ENCODE measurements around the gene TSC2. TPM values are rescaled to one million over a fixed set of nuclear protein-coding genes. Genes with fewer than 3 reads are reported as not detected.

Gene TSC2
- total RNA-seq, 2 experiments from 2014 or later: 112 to 115 TPM

DNA sequence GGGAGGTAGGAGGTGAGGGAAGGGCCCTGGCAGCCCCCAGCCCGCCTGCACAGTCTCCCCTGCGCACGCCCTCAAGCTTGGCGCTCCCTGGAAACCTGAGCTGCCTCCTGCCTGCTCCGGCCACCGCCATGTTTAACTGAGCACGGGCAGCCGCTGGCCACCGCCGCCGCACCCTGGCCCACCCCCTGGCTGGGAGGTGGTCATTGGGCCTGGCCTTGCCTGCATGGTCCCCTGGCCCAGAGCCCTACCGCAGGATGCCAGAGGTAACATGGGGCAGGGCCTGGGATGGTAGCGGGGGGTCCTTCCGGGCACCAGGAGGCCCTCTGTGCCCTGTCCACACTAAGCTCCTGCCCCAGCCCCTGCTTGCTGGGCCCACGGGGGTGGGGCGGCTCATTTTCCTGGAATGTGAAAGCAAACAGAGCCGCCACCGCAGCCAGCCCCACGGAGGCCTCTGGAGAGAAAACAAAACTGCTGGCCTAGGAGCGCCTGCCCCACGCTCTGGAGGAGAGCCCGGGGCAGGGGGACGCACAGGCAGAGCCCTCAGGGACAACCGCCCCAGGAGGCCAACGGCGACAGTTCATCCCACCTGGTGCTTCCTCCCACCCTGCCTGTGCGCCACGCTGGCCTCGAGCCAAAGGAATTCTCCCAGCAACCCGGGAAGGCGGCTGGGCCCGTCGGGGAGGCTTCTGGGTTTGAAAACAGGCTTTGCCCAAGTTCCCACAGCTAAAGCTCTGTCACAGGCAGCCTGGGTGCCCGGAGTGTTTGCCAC lies 12.2 kb upstream of the TSC2 start:
- Mint-ChIP-seq H3K4me1 (no peaks in the 10 kb centered on the region), H3K27ac (no peak overlapping the region), H3K36me3 (ENCODE audit: low read depth) (no peaks in the 10 kb centered on the region), H3K27me3 (no peaks in the 10 kb centered on the region), H3K4me3 (no peak overlapping the region), H3K9me3 (no peaks in the 10 kb centered on the region)
- ChIA-PET CTCF (interaction anchor here (1.0 kb wide), 1 partner anchor 13 kb away, joined by 3 read pairs; no protein-coding TSS in a partner anchor), POLR2A (no interaction called here)
- DNase-seq: no peak

DNA sequence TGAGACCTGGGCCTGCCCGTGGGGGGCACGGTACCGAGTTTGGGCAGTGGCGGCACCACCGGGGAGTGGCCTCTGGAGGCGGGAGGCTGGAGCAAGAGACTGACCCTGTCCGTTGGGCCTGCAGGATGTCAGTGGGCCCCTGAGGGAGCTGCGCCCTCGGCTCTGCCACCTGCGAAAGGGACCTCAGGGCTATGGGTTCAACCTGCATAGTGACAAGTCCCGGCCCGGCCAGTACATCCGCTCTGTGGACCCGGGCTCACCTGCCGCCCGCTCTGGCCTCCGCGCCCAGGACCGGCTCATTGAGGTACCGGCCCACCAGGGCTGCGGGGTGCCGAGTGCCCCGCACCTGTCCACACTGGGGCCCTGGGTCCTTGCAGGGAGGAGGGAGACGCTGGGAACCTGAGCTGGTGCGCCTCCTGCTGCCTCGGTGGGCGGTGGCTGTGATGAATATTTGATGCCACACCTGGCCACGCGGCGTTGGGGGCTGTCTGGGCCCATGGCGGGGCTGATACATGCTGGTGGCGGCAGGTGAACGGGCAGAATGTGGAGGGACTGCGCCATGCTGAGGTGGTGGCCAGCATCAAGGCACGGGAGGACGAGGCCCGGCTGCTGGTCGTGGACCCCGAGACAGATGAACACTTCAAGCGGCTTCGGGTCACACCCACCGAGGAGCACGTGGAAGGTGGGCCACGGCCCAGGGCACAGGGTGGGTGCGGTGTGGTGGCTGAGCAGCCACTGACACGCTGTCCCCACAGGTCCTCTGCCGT lies 11.4 kb upstream of the TSC2 start:
- H3K36me3 Mint-ChIP-seq (ENCODE audit: low read depth): no peaks in the 10 kb centered on the region
- ChIA-PET POLR2A (no interaction called here), CTCF (interaction anchor here (1.0 kb wide), 1 partner anchor 14 kb away, joined by 3 read pairs; no protein-coding TSS in a partner anchor)
- H3K4me1 Mint-ChIP-seq: no peaks in the 10 kb centered on the region
- no peak overlapping the region for H3K27ac Mint-ChIP-seq
- DNase-seq: no peak
- no peak overlapping the region for H3K4me3 Mint-ChIP-seq
- H3K27me3 Mint-ChIP-seq: no peaks in the 10 kb centered on the region
- no peaks in the 10 kb centered on the region for H3K9me3 Mint-ChIP-seq

DNA sequence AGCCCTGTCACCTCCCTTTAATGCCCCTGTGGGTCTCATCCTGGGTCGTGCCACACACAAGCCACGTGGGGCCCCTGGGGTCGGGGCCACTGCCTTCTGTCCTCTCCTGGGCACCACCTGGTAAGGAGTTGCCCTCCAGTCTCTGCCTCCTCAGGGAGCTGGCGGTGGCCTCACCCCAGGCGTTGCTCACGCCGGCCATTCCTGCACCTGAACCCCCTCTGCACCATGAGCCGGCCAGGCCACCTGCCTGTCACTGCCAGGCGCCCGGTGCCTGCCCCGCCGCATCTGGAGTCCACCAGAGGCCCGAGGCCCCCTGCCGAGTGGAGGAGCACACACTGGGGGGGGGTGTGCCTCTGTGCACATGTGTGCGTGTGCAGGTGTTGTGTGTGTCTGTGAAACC lies 10.7 kb upstream of the TSC2 start:
- CTCF ChIA-PET: no interaction called here
- no peak overlapping the region for H3K4me3 Mint-ChIP-seq
- no peak overlapping the region for H3K27ac Mint-ChIP-seq
- H3K4me1 Mint-ChIP-seq: no peaks in the 10 kb centered on the region
- H3K27me3 Mint-ChIP-seq: no peaks in the 10 kb centered on the region
- no peaks in the 10 kb centered on the region for H3K36me3 Mint-ChIP-seq (ENCODE audit: low read depth)
- POLR2A ChIA-PET: no interaction called here
- no peaks in the 10 kb centered on the region for H3K9me3 Mint-ChIP-seq
- DNase-seq: no peak

DNA sequence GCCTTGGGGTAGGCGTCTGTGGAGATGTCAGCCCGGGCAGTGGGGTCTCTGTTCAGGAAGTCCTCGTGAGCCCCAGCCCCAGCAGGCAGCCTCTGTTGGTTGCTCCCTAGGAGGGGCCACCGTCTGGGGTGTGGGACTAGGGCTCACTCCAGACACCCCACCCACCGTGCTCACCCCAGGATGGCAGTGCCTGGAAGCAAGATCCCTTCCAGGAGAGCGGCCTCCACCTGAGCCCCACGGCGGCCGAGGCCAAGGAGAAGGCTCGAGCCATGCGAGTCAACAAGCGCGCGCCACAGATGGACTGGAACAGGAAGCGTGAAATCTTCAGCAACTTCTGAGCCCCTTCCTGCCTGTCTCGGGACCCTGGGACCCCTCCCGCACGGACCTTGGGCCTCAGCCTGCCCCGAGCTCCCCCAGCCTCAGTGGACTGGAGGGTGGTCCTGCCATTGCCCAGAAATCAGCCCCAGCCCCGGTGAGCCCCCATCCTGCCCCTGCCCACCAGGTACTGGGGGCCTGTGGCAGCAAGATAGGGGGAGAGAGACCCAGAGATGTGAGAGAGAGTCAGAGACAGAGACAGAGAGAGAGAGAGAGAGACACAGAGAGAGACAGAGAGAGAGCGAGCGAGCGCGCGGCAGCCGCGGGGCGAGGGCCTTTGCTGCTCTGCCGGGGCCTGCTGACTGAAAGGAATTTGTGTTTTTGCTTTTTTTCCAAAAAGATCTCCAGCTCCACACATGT lies 10.0 kb upstream of the TSC2 start:
- H3K4me3 Mint-ChIP-seq: no peak overlapping the region
- CTCF ChIA-PET: interaction anchor here (1.4 kb wide), 1 partner anchor 8 kb away, joined by 4 read pairs; no protein-coding TSS in a partner anchor
- no peaks in the 10 kb centered on the region for H3K27me3 Mint-ChIP-seq
- no peak overlapping the region for H3K27ac Mint-ChIP-seq
- H3K9me3 Mint-ChIP-seq: no peaks in the 10 kb centered on the region
- no peaks in the 10 kb centered on the region for H3K4me1 Mint-ChIP-seq
- no peaks in the 10 kb centered on the region for H3K36me3 Mint-ChIP-seq (ENCODE audit: low read depth)
- no peak for DNase-seq
- POLR2A ChIA-PET: no interaction called here

DNA sequence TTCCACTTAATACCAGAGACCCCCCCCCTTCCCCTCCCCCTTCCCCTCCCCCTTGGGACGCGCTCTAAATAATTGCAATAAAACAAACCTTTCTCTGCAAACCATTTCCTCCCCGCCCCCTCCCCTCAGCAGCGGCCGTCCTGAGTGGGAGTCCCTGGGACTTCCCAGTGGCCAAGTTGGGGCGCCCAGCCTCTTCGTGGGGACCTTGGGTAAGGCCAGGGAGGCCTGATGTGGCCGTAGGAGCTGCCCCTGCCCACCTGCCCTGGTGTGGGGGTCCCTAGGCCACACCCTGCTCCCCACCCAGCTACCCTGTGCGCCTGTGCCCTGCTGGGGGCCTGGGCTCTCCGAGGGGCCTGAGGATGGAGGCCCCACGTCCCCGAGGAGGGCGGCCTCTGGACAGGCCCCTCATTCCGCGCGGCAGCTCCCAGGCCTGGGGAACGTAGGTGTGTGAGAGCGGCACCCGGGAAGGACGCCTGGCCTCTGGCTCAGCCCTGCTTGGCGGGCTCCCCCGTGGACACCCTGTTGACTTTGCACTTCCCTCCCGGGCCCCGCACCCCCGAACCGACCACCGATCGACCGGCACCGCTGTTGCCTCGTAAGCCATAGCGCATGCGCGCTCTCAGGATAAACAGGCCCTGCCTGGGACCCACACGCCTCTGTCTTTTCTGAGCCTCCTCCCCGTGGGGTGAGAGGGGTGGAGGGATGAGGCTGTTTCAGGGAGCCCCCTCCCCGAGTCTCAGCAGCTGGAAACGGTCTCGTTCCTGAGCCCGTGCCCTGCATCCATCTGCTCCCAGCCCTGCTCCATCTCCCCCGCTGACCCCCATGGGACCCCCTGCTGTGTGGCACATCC lies 9.2 kb upstream of the TSC2 start:
- Mint-ChIP-seq H3K27me3 (no peaks in the 10 kb centered on the region), H3K4me1 (no peaks in the 10 kb centered on the region), H3K4me3 (no peak overlapping the region), H3K36me3 (ENCODE audit: low read depth) (no peaks in the 10 kb centered on the region), H3K27ac (peak overlapping the region; percentile 19), H3K9me3 (no peaks in the 10 kb centered on the region)
- ChIA-PET POLR2A (no interaction called here), CTCF (interaction anchor here (1.4 kb wide), 1 partner anchor 8 kb away, joined by 4 read pairs; no protein-coding TSS in a partner anchor)
- no peak for DNase-seq

DNA sequence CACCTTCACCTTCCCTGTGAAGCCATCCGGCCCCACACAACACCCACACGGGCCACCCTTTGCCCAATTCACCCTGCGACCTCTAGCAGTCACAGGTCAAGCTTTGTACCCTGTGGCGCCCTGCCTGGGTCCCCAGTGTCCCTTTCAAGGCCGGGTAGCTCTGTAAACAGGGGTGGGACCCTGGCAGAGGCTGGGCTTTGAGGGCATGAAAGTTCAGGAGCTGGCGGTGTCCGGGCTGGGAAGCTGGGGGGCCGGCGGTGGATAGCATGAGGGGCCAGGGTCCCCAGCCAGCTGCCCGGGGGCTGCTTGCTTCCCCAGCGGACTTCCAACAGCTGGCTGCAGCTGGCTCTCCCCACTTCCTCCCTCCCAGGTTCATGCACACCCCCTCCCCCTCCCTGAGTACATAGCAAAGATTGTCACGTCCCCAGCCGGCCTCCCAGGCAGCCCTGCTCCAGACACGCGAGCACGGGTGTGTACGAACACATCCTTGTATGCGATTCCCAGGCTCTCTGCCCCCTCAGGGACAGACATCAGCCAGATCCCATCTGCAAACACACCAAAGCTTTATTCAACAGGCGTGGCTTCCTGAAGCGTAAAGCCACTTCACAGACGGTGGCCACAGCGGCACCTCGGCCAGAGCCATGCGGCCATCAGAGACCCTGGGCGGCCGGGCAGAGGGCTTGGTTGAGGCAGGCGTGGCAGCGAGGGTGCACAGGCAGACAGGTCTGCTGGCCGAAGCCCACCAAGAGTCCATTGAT lies 8.3 kb upstream of the TSC2 start:
- ChIA-PET CTCF (interaction anchor here (0.6 to 1.4 kb wide), 2 partner anchors 9 to 774 kb away, joined by 3 to 4 read pairs; no protein-coding TSS in a partner anchor), POLR2A (no interaction called here)
- Mint-ChIP-seq H3K36me3 (ENCODE audit: low read depth) (no peaks in the 10 kb centered on the region), H3K27me3 (no peaks in the 10 kb centered on the region), H3K4me3 (no peak overlapping the region), H3K9me3 (no peaks in the 10 kb centered on the region), H3K27ac (no peak overlapping the region), H3K4me1 (no peaks in the 10 kb centered on the region)
- no peak for DNase-seq

DNA sequence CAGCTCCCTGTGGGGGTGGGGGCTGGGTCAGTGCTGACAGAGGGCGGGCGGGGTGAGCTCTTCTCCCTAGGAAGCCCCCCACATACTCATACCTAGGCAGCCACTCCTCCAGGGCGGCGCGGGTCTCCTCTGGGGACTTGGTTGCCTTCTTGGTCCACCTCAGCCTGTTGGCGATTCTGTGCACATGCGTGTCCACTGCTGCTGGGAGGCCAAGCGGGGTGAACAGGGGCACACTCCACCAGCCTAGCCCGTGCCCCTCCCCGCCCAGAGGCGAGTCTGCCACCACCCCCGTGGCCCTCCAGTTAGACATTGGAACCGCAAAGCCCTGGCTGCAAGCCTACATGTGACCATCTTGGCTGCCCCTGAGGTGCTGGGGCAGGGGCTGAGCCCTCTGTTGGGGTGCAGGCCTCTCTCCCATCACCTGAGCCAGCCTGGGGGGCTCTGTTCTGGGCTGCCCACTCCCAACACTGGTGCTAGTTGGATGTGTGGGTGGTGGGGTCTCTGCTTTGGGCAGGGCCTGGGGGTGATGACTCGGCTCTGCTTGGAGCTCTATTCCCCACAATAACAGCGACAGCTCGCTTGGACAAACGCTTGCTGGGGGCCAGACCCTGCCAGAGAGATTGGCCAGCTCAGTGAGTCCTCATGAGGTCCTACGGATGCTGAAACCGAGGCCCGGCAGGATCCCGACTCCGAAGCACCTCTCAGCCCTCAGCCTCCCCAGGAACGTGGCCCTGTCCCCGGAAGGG lies 7.6 kb upstream of the TSC2 start:
- Mint-ChIP-seq H3K27ac (no peak overlapping the region), H3K4me3 (no peak overlapping the region), H3K36me3 (ENCODE audit: low read depth) (no peaks in the 10 kb centered on the region), H3K9me3 (no peaks in the 10 kb centered on the region), H3K27me3 (no peaks in the 10 kb centered on the region), H3K4me1 (no peaks in the 10 kb centered on the region)
- DNase-seq: no peak
- ChIA-PET CTCF (no interaction called here), POLR2A (no interaction called here)

DNA sequence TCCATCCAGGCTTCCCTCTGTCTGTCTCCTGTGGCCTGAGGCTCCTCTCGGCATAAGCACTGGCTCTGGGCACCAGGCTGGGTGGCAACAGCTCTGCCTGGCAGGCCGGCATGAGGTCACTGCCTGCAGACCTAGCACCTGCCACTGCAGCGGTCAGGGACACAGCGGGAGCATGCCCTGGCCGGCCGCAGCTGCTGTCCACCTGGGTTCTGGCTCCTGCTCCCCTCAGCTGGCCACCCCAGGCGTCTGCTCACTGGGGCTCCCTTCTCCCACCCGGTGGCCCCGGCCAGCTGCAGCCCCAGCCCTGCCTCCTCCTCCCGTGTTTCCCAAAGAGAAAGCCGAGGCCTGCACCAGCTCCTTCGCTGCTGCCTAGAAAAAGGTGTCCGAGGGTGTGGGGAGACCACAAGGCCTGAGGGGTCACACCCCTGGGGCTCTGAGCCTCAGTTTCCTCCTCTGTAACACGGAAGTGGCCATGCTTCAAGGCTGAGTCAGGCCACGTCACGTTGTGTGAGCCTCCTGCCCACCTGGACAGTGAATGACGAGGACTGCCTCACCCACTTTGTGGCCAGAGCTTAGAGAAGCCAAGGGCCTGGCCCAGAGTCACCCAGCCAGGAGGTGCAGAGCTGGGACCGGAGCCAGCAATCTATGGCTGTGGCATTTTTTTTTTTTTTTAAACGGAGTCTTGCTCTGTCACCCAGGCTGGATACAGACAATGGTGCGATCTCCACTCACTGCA lies 6.8 kb upstream of the TSC2 start:
- no peaks in the 10 kb centered on the region for H3K9me3 Mint-ChIP-seq
- CTCF ChIA-PET: interaction anchor here (1.0 kb wide), 1 partner anchor 112 kb away, joined by 3 read pairs; no protein-coding TSS in a partner anchor
- DNase-seq: no peak
- no peak overlapping the region for H3K4me3 Mint-ChIP-seq
- no peaks in the 10 kb centered on the region for H3K27me3 Mint-ChIP-seq
- H3K4me1 Mint-ChIP-seq: no peaks in the 10 kb centered on the region
- no peaks in the 10 kb centered on the region for H3K36me3 Mint-ChIP-seq (ENCODE audit: low read depth)
- no peak overlapping the region for H3K27ac Mint-ChIP-seq
- POLR2A ChIA-PET: no interaction called here

DNA sequence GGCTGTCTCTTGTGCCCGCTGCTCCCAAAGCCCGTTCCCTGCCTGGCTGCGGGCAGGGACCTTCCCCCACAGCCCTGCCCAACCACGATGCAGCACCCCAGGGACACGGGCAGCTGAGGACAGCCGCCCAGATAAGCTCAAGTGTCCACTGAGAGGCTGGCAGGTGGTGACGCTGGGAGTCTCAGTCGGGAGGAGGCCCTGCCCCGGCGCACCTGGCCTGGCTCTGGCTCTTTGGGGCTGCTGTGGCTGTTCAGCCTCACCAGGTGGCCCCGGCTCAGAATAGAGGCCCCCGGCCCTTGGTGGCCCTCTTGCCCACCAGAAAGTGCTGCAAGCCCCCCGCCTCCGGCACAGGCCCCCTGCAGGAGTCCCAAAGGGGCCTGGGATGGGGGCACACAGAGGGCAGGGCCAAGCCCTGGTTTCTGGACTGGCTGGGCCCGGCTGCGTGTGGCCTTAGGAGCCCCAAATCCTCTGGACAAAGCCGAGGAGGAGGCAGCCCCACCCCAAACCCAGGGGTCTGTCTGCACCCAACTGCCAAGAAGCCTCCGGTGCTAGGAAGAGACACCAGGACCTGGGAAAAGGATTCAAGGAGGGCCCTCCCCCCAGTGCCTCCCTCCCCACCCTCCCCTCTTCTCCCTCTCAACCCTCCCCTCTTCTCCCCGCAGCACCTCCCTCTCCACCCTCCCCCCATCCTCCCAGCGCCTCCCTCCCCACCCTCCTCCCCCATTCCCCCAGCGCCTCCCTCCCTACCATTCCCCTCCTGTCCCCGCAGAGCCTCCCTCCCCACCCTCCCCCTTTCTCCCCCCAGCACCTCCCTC lies 5.4 kb upstream of the TSC2 start:
- ChIA-PET CTCF (no interaction called here), POLR2A (no interaction called here)
- DNase-seq: no peak
- Mint-ChIP-seq H3K36me3 (ENCODE audit: low read depth) (no peaks in the 10 kb centered on the region), H3K4me3 (no peak overlapping the region), H3K9me3 (no peaks in the 10 kb centered on the region), H3K27ac (no peak overlapping the region), H3K27me3 (no peaks in the 10 kb centered on the region), H3K4me1 (peaks cover 9% of the 10 kb centered on the region)

DNA sequence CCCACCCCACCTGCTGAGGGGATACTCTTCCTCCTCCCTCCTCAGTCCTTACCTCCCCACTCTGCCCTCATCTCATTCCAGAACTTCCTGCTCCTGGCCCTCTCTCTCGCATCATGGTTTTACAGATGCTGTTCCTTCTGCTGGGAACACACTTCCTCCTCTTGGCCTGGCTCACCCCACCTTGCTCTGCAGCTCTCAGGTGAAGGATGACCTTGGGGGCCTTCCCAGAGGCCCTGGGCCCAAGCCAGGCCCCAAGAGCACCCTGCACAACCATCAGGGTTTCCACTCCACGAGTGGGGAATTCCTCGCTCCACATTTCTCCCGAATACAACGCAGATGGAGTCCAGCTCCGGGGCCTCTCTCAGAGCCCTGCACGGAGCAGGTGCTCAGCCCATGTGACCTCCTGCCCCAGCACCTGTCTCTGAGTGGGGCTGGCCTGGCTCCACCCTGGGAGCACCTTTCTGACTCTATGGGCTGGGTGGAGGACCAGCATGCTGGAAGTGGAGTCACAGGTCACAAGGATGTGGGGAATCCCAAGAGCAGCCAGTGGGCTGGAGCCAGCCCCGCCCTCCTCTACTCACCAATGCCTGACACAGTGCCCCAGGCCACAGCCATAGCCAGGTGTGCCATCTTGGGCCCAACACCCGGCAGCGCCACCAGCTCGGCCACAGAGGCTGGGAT lies 4.7 kb upstream of the TSC2 start:
- DNase-seq: no peak
- Mint-ChIP-seq H3K36me3 (ENCODE audit: low read depth) (no peaks in the 10 kb centered on the region), H3K4me1 (peaks cover 10% of the 10 kb centered on the region), H3K27ac (no peak overlapping the region), H3K27me3 (no peaks in the 10 kb centered on the region), H3K9me3 (no peaks in the 10 kb centered on the region), H3K4me3 (no peak overlapping the region)
- ChIA-PET CTCF (no interaction called here), POLR2A (no interaction called here)
